Activated CD4-positive, alpha-beta T cell treated with anti-CD3 and anti-CD28 coated beads for 48 hours (primary cell): Measurements from ENCODE around the gene C10orf71.

Experiments
- DNase-seq: peaks from one replicate; pipeline ENCODE4 v3.0.0-alpha.2; 2020

Gene C10orf71

GRCh38 chr10:49298983-49299815, at the start of gene C10orf71:
TSS of gene C10orf71 (plus strand) at chr10:49299170. CDS start at chr10:49322546, 23,376 bp downstream.
- DNase-seq: no peak

- no peak for DNase-seq
These were observed 46.5 kb upstream of the C10orf71 start for GRCh38 chr10:49252313-49253034.

DNA sequence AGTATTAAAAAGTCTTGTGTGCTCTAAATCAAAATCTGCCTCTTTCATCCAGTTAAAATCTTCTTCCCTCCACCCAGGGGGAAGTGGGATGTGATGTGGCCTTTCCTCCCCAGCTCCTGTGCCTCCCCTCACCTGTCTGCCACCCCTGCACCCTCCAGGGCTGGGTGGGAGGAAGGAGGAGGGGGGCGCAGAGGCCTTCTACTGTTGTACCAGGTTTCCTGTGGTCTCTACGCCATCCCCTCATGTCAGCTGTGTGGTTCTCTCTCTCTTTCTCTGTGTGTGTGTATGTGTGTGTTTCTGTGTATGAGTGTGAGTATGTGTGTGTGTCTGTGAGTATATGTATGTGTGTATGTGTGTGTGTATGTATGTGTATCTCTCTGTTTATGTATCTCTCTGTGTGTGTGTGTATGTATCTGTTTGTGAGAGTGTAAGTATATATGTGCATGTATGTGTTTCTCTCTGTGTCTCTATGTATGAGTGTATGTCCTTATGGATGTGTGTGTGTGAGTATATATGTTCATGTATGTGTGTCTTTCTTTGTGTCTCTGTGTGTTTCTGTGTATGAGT, 45.5 kb upstream of the C10orf71 start:
- DNase-seq: no peak

DNA sequence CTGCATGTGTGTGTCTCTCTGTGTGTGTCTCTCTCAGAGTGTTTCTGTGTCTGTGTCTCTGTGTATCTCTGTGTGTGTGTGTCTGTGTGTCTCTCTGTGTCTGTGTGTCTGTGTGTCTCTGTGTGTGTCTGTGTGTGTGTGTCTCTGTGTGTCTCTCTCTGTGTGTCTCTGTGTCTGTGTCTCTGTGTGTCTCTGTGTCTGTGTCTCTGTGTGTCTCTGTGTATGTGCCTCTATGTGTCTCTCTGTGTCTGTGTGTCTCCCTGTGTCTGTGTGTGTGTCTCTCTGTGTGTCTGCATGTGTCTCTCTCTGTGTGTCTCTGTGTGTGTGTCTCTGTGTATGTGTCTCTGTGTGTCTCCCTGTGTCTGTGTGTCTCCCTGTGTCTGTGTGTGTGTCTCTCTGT, 44.8 kb upstream of the C10orf71 start:
- DNase-seq: no peak

DNA sequence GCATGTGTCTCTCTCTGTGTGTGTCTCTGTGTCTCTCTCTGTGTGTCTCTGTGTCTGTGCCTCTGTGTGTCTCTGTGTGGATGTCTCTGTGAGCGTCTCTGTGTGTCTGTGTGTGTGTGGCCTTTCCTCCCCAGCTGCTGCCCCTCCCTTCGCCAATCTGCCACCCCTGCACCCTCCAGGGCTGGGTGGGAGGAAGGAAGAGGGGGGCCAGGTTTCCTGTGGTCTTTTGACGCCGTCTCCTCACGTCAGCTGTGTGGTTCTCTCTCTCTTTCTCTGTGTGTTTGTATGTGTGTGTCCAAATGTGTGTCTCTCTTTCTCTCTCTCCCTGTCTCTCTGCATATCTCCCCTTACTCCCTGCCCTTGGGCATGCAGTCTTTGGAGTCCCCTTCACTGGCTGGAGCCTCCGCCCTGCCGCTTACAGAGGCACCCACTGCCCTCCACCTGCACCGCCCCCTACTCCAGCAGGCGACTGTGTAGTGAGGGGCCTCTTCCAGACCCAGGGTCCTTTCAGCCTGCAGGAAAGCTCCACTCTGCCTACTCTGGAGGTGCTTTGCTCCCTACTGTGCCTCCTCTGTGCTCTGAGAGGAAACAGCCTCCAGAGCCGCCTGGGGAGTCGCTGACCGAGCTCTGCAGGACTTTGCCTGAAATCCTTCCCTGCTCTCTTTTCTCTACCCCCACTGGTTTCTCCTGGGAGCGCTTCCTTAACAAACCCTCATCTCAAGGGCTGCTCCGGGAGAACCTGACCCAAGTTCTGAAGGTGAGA, 44.2 kb upstream of the C10orf71 start:
- DNase-seq: no peak

- no peak for DNase-seq
These were observed 43.1 kb upstream of the C10orf71 start for GRCh38 chr10:49255883-49256282.

DNA sequence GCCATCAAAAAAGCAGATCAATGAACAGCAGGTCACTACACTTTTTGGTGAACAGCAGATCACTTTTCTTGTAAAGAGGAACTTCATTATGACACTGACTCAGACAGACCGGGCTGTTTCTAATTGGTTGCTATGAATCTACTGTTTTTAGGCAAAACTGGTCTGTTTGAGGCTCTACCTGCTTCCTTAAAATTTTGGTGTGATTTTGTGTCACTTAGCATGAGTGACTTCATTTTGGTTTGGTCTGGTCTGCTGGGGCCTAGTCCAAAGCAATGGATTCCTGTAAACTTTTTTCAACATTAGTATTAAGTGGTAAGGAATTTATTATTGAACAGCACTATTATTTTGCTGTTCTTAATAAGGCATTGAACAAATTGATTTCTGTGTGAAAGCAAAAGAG, 41.8 kb upstream of the C10orf71 start:
- no peak for DNase-seq

- no peak for DNase-seq
These were observed 41.2 kb upstream of the C10orf71 start for GRCh38 chr10:49257626-49258349.

- DNase-seq: no peak
These were observed 40.7 kb upstream of the C10orf71 start for GRCh38 chr10:49258350-49258683.

DNA sequence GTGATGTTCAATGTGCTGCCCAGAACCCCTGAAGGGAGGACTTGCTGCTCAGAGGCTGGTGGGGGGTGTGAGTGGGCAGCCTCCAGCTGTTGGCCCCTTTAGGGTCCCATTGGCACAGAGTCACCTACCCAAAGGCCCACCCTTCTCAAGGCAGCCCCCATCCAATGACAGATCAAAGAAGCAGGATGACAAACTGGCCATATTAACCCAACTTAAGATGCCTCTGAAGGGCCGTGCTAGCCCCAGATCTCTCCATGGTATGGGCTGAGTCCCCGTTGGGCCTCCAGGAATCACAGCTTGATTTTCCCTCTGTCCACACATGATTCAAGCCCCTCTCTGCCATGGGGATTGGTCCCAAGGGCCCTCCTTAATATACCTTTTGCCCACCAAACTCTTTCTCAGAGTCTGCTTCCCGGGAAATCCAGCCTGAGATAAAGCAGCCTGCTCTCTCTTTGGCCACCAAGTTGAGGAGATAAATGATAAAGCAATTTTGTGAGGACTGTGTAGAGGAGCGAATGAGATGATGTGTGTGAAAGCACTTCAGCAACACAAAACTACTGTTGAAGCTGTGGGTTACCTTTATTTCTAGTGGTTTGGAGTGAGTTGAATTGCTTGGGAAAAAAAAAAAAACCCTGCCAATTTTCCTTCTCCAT, 38.2 kb upstream of the C10orf71 start:
- DNase-seq: no peak

- no peak for DNase-seq
These were observed 35.4 kb upstream of the C10orf71 start for GRCh38 chr10:49263591-49263990.

DNA sequence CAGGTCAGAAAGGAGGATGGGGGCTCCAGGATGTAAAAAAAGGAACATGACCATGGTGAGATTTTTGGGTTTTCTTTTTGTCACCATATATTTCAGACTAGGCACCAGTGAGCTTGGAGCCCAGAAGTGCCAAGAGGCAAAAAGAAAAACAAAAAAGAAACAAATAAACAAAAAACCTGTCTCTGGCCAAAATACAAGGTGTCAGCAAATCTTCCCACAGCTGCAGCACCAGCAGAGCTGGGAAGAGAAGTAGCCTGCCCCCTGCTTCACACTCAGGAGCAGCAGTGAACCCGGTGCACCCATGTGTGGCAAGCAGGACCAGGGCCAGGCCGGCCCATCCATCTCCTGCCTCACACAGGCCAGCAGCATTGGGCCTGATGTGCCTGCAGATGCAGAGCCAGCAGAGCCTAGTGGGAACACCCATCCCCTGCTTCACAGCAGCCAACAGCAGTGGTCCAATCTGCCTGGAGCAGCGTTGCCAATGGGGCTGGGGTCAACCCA, 34.7 kb upstream of the C10orf71 start:
- no peak for DNase-seq

DNA sequence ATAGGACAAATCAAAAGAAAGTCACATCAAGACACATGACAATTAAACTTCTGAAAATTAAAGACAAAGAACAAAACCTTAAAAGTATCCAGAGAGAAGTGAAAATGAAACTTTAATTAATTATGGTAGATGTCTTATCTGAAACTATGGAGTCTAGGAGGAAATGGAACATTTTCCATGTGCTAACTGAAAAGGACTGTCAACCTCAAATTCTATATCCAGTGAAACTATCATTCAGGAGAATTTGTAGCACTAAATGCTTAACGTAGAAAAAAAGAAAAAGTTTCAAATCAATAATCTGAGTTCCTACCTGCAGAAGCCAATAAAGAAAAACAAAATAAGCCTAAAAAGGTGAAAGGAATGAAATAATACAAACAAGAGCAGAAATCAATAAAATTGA, 33.1 kb upstream of the C10orf71 start:
- no peak for DNase-seq

DNA sequence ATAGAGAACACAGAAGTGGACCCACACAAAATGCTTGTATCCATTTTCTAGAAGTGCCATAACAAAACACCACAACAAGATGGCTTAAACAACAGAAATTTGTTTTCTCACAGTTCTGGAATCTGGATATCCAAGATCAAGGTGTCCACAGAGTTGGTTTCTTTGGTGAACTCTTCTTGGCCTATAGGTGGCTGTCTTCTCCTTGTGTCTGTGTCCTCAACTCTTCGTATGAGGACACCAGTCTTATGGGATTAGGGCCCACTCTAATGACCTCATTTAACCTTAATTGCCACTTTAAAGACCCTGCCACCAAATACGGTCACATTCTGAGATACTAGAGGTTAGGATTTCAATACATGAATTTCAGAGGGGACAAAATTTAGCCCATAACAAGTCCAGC, 30.8 kb upstream of the C10orf71 start:
- DNase-seq: no peak

DNA sequence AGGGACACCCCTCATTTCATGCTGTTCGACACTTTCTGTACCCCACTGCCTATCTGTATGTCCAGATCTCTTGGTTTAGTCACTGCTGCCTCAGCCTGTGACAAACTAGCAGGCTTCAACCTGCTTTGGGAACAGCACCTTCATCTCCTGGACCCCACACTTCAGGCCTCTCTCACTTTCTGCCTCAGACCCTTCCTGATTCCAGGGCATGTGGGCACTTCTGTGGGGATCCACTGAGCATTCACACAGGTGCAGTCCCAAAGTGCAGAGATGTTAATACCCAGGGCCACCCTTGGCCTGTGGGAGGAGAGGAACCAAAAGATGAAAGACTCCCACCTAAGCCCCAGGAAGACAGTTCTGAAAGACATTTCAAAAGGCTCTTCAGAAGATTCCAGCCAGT, 29.4 kb upstream of the C10orf71 start:
- no peak for DNase-seq

GRCh38 chr10:49270565-49270964, 28.4 kb upstream of the C10orf71 start:
- no peak for DNase-seq

- DNase-seq: no peak
These were observed 27.6 kb upstream of the C10orf71 start for GRCh38 chr10:49271346-49271745.

DNA sequence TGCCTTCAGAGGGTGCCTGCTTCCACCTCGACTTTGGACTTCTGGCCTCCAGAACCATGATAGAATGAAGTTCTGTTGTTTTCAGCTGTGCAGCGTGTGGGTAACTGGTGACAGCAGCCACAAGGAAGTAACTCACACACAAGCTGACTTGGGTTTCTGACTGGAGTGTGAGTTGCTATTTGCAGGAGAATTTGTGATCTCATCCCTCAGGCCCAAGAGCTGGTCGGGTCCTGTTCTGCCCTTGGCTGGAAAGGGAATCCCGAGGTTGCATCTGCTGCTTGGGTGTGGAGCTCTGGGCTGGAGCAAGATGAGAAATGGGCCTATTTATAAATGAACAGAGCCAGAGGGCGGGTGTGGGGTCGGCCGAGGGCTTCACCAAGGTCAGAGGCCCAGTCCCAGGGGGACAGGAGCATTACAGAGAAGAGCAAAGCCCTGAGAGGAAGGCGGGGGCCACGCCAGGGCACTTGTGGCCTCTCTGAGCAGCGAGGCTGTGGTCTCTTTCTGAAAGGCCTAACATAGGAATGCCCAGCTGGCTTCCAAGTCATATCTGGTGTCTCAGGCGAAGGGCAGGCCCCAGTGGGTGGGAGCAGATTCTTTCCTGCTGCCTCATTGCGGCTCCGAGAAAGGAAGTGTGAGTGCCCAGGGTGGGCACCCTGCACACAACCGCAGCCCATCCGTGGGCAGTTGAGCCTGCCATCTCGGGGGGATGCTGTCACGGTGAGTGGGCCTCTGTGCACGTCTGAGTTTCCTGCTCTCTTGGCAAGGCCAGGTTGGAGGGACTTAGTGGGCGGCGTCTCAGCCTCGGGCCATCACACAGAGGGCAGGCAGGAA, 26.5 kb upstream of the C10orf71 start:
- no peak for DNase-seq

DNA sequence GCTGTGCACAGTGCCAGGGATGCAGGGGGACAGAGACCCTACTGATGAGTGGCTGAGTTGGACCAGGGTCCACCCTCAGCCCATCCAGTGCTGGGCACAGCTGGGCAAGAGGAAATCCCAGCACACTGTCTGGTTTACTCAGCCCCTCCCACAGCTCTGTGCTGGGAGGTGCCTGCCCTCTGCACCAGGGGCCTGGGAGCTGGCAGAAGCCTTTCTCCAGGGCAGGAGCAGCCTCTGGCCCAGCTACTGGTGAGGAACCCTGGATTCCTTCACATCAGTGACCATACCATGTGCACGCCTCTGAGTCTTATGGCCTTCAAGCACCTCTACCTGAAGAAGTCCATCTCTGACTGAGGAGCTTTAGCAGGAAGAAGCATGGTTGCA, 25.9 kb upstream of the C10orf71 start:
- DNase-seq: no peak

DNA sequence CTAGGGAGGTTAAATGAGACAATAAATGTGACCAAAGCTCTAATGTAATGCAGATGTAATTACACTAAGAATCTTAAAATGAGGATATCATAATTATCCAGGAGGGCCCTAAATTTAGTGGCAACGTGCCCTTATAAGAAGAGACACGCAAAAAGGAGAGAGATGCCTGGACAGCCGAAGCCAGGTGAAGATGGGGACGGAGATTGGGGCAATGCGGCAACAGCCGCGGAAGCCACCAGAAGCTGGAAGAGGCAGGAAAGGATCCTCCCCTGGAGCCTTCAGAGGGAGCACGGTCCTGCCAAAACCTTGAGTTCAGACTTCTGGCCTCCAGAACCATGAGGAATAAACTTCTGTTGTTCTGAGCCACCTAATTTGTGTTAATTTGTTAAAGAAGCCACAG, 25.3 kb upstream of the C10orf71 start:
- DNase-seq: no peak

GRCh38 chr10:49274886-49275285, 24.1 kb upstream of the C10orf71 start:
- no peak for DNase-seq
